Endometrial microvascular endothelial cells (primary cell): ENCODE measurements around the gene BARD1. TPM values are rescaled to one million over a fixed set of nuclear protein-coding genes. Genes with fewer than 3 reads are reported as not detected.
"Not testable (repeated sequence)": the region's sequence is repeated elsewhere in the genome, so short reads cannot be mapped to it uniquely, and the experiment has no call there.

Source experiments
- in situ Hi-C: cut with HindIII; loops from 2 replicates; pipeline ENCODE4 v1.10.0; 2017; ENCODE audit warnings: low sequenced_read_pairs, low pct_unique_long_range_greater_than_20kb; ENCODE audit errors: inconsistent ontology term
- total RNA-seq: library from RNA; depleted of rRNA; stranded (reverse); fragments of >200 nt; gene quantifications from one replicate; pipeline ENCODE4 v1.2.3, GENCODE V29; 2015; ENCODE audit errors: inconsistent ontology term

Gene BARD1
- total RNA-seq, 1 donor from 2014 or later, result 11.9 TPM

DNA sequence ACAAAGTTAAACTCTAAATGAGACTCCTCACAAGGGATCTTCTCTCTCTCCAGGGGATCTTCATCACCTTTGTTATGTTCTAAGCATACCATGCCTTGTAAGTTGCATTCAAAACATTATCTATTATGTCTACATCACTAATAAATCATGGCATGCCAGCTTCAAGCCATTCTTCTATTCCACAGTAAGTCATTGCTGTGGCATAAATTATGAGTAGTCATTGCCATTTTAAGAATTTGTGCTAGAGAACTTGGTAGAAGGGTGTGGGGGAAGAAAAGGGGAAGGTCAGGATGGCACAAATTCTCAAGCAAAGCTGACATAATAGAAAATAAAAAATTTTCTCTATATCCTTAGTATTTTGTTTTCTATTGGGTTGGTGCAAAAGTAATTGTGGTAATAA lies 33.5 kb downstream of the BARD1 start:
- in situ Hi-C loops, result no loop called here

DNA sequence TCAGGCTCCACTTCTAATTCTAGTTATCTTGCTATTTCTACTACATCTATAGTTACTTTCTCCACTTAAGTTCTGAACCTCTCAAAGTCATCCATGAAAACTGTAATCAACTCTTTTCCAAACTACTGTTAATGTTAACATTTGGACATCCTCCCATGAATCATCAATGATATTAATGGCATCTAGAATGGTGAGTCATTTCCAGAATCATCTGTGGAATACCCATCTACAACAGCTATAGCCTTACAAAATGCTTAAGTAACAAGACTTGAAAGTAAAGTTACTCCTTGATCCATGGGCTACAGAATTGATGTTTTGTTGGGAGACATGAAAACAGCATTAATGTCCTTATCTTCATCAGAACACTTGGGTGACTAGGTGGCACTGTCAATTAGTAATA lies 35.4 kb downstream of the BARD1 start:
- in situ Hi-C loops, result no loop called here

DNA sequence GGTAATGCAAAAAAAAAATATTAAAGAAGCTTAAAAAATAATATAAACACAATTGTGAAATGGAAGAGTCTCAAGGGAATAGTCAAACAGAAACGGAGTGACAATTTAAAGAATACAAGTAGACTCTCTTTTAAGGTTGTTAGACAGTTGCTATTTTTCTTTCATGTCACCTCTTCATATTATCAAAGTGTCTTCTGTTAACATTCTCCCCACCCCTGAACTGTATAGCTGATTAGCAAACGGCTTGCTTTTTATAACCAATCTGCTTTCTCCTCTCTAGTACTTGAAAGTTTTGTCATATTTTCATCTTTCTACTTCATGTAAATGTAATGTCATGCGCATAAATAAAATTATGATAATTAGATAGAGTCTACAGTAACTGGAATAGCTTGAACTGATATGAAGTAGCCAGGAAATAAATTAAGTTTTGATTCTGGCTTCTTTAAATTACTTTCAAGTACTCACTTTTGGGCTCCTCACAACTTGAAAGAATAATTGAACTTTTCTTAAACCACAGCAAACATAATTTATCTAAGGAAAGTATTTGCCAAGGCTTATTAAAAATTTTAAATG lies 37.0 kb downstream of the BARD1 start:
- in situ Hi-C loops, result no loop called here

DNA sequence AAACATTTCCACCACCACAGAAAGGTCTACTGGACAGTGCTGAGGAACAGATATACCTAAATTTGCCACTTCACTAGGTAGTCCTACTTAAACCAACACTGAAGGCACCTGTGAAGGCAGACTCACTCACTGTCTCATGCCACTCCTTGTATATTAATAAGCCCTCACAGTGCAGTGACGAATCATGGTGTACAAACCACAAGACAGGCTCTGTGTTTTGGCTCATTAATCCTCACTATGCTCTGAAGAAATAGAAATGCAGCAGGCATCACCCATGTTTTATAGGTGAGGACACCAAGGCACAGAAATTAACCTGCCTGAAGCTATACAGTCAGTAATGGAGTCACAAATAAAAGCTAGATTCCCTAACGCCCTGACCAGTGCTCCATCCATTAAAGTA lies 44.3 kb downstream of the BARD1 start:
- in situ Hi-C loops, result no loop called here

DNA sequence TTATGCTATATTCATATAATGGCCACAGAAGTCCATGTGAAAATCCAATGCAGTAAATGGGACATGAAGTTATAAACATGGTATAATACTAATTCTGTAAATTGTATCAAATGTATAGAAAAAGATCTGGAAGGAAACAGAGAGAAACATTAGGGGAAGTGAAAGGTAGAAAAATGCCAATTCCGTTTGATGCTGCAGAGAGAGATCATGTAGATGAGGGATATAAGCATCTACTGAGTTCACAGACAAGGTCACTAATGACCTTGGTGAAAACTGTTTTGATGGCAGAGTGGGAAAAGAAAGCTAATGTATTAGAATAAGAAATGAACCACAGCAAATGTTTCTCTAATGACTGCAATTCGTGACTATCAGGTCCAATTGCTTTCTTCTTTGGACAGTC lies 56.0 kb downstream of the BARD1 start:
- in situ Hi-C loops, result no loop called here

DNA sequence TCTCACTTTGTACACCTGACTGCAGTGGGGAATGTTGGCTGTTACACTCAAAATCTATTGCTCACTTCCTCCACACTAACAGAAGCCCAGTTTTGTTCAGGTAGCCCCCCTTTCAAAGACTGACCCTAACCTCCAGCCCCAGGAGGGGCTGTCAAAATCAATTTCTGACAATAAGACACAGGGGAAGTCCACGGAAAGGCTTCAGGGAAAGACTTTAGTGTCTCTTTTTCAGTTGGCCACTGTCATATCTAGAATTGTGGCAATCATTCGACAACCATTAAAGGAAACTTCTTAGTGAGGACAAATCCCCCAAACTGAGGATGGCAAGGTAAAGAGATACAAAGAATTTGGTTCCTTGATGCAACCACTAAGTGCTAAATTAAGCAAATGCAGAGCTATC lies 59.0 kb downstream of the BARD1 start:
- in situ Hi-C loops, result no loop called here

DNA sequence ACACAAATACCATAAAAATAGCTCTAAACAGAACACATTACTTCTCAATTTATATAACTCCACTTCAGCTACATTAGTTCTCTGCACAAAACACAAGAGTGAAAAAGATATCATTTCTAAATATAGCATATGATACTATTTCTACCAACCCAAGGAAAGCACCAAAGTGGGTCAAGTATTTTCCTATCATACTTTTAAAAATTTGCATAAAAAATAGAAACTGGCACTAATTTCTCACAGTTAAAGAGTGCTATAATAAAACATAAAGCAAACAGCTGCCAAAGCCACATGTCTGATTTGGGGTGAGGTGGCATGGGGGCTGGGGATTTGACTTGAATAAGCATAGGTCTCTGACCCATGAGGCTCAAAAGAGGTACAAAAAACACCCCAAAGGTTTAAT lies 61.5 kb downstream of the BARD1 start:
- in situ Hi-C loops, result no loop called here

DNA sequence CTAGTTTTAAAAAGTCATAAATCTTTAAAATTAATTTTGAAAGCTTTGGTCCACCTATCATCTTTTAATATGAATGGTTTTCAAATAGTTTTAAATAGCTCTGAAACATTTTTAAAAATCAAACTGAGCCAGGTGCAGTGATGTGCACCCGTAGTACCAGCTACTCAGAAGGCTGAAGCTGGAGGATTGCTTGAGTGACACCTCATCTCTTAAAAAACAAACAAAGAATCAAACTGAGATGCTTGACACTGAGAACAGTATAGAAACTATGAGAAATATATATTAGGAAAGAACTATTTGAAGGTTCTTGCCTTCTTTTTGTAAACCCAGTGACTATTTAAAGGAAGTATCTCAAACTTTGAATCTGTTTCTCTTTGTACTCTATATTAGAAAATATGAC lies 67.4 kb downstream of the BARD1 start:
- in situ Hi-C loops, result no loop called here

DNA sequence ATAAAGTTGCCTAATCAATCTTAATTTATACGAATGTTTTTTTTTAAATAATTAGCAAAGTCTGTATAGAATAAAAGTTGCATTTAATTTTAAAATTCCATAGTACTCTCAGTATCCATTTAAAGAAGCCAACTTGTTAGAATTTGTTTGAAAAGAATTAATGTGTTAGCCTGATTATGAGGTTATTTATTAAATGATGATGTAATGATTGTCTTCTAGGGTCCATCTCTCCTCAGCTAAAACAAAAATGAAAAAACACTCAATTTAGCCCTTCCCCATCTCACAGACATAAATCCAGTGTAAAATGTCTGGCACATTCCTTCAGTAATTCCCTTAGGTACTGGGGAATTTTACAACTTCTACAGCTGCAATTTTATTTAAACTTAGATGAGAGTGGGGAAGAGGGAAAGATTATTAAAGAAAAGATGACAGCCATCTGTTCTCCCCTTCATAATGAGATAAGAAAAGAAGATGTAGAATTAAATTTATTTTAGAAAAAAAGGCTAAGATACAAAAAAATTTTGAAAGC lies 68.6 kb downstream of the BARD1 start:
- in situ Hi-C loops, result no loop called here

DNA sequence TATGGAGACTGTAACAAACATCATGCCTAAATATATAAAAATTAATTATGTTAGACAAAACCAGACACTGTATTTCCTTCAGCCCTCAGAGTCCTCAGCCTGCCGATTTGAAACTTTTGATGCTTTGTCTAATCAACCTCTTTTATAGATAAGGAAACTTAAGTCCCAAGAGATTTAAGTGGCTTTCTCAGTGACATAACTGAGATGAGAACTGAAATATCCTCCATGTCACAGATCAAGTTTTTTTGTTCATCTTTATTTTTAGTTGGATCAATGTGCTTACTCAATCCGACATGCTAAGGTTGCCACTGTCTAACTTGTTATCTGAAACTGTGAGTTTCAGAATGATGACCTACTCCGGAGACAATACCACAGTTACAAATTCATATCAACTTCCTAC lies 72.3 kb downstream of the BARD1 start:
- in situ Hi-C loops, result no loop called here

DNA sequence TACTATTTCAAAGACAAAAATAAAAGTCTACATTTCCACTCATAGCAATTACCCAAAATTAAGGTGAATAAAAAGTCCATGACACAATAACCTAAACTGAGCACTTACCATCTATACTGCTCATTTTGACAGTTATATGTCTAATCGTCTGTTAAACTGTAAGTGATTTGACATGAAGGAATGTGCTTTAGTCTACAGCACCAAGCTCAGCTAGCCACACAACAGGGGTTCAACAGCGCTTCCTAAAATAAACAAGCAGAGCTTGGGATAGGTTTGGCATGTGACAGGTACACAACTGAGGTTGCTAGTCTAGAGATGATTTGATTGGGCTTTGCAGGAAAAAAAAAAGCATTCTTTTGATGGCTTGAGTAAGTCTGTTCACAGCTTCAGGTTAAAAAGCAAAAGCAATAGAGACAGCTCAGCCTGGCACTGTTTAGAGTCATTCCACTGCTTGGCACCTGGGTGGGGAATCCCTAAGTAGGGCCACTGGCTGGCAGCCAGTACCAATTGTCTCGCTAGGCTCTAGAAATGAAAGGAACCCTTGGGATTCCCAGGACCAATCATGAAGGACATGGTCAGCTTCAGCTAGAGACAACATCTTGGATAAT lies 78.6 kb downstream of the BARD1 start:
- in situ Hi-C loops, result no loop called here

DNA sequence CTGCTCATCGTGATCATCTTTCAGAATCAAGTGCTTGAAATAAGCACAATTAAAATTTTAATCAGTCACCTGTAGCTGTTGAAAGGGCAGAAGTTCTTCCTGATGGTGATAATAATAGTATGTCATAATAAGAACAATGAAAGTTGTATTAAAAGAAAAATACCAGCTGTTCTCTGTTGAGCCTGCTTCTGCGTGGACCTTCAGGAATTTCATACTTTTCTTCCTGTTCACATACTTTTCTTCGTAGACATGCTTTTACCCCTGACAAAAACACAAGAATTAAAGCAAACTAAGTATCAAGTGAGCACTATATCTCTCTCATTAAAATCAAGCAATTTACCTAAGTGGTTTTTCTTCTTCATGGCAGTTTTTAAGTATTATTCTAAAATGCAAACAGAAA lies 79.2 kb downstream of the BARD1 start:
- in situ Hi-C loops, result no loop called here

DNA sequence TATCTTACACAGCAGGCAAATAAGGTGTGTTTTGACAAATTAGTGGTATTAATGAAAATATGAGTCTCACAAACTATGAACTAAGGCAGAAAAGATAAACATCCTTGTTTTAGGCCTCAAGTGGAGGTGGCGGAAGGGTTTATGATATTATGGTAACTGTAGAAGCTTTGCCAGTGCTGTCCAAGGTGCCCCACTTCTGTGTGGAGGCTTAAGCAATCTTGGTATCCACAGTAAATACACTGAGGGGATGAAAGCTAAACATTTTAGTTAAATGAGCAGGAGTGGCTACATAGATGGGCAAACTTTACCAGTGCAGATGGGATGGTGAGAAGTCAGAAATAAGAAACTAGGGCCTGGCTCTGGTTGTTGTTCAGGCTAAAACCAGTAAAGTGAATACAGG lies 84.7 kb downstream of the BARD1 start:
- in situ Hi-C loops, result no loop called here

DNA sequence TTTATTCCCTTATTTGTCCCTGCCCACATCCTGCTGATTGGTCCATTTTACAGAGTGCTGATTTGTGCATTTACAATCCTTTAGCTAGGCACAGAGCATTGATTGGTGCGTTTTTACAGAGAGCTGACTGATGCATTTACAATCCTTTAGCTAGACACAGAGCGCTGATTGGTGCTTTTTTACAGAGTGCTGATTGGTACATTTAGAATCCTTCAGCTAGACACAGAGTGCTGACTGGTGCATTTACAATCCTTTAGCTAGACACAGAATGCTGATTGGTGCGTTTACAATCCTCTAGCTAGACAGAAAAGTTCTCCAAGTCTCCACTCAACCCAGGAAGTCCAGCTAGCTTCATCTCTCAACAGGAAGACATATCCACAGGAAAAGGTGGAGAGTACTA lies 91.6 kb downstream of the BARD1 start:
- in situ Hi-C loops, result not testable (repeated sequence)

DNA sequence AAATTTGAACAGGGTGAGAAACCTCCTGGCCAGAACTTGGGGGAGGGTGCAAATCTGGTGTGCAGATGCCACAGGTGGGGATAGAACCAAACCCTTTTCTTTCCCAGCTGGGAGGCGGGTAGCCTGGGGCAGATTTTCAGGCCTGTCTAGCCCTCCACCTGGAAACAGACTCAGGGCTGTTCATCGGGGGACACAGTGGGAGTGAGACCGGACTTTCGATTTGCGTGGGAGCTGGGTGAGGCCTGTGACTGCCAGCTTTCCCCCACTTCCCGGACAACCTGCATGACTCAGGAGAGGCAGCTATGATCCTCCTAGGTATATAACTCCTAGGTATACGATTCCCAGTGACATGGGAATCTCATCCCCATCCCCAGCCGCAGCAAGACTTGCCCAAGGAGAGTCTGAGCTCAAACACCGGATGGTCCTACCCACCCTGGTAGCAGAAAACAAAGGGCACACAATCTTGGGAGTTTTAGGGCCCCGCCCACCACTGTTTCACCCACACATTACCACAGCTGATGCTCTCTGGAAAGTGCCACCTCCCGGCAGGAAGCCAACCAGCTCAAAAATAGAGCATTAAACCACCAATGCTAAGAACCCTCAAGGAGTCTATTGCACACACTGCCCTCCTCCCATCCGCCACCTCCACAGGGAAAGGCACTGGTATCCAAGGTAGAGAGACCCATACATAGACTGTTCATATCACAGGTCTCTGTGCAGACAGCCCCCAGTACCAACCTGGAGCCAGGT lies 92.5 kb downstream of the BARD1 start:
- in situ Hi-C loops, result no loop called here

DNA sequence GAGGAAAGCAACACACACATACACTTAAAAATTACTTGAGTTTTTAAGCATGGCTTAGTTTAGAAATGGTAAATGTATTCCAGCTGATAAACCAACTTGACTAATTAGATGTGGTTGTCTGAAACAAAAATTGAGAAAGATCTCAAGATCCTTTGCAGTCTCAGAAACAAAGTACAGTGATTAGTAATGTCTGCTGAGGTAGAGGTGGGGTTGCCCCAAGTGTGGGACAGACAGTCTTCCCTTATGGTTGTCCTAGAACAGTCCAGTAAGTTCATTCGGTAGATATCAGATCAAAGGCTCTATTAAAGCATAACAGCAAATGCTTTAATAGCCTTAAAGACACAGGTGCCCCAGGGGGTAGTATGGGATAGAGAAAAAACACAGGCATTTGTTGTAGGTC lies 94.5 kb downstream of the BARD1 start:
- in situ Hi-C loops, result no loop called here

DNA sequence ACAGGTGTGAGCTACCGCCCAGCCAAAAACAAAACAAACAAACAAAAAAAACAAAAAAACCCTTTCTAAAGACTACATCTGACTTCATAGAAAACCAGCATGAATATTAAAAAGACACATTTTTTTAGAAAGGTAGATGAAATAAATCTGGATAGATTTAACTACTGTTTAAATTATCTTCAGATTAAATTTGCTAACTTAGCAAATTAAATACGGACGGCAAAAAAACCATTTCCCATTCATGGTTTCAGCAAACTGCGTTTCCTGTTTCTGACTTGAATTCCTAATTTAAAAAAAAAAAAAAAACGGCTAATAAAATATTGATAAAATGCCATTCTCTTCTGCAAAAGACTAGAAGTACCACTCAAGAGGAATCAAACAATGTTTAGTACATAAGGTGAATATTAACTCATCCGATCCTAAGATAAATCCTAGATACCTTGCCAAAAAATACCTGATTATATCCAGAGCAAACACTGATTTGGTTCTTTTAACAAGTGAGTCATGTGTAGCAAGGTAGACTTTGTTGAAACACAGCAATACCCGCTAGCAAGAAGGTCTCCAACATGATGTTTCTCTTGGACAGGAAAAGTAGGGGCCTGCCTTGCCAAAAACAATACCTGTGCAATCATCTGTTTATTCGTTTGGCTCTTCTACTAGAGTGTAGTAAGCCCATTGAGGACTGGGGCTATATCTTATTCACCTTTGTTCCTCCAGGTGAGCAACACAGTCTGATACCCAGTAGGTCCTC lies 96.2 kb downstream of the BARD1 start:
- in situ Hi-C loops, result no loop called here

DNA sequence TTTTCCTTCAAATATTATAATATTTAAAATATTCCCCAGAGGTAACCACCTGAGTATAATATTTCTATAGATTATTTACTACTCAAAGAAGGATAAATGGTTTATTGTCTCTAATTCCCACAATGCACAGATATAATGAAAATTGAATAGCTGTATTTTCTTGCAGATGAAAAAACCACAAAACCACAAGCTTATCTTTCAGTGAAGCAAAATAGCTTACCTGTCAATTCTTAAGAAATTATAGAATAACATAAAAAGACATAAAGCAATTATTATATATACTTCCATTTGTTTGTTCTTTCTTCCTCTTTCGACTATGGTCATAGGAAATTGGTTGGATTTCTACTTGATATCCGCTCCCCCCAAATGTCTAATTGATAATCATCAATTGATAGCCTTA lies 98.8 kb downstream of the BARD1 start:
- in situ Hi-C loops, result no loop called here

DNA sequence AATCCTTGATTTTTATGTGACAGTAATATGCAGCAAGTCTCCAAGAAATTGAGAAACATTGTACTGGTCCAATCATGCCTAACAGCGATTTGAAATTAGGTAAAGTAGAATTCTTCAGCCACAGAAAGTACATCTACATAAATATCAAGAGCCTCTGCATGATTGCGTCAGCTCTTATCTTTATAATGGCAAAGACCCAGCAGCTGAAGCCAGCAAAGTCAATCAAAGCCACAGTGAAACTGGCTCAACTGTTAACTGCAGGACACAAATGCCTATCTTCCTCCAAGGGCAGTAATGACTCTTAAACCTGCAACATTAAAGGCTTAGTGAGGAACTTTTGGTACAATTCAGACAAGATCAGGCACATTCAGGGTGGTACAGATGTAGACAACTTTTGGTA lies 102.5 kb downstream of the BARD1 start:
- in situ Hi-C loops, result no loop called here

DNA sequence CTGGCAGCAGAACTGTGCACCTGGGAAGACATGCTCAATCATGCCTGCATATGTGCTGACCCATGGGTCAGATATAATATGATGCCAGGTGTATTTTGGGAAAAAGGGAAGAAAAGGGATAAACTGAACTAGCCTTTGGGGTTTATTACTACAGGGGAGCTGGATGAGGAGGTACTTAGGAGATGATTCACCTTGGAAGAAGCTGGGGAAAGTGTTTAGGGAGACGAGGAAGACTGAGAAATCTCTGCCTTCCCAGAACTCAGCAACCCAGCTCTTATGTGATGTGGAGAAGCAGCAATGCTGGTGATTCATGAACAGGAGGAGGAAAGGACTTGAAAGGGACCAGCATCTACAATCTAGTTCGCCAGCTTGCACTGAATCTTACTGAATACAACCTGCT lies 110.2 kb downstream of the BARD1 start:
- in situ Hi-C loops, result no loop called here
